HG03442 (cell line): Measurements from ENCODE around the gene CCDC51.

Experiments used
- ATAC-seq: cut with Tn5 transposase; IDR thresholded peaks from one replicate; pipeline ENCODE4 v1.9.1; 2021; ENCODE audit warnings: mild to moderate bottlenecking, moderate library complexity; ENCODE audit not compliant: unreplicated experiment

The CCDC51 gene

GRCh38 chr3:48435223-48435595, 4.7 kb downstream of the CCDC51 start:
- ATAC-seq: no peak

DNA sequence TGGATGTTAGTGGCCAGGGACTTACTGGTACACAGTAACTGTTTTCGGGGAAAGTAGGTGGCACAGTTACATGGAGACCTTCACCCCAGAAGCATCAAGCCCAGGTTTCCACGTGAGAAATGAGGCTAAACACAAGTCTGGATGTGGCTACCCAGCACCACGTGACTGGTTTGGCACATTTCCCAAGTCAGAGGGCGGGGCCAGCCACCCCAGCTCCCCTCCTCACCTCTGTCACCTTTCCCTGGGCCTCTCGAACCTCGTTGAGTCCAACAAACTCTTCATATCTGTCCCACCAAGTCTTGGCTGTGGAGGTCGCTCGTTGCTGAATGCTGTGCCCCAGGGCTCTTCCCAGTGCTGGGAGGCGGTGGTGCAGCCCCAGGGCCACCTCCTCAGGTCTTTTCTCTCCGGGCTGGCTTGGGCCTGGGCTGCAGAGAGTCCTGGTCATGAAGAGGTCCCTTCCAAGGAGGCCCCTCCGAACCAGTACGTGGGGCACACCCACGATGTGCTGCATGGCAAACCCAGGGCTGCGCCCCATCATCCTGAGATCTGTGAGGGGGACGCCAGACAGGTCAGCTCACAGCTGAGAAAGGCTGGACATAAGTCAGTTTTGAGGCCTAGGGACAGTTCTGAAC, 5.2 kb downstream of the CCDC51 start:
- ATAC-seq: no peak

DNA sequence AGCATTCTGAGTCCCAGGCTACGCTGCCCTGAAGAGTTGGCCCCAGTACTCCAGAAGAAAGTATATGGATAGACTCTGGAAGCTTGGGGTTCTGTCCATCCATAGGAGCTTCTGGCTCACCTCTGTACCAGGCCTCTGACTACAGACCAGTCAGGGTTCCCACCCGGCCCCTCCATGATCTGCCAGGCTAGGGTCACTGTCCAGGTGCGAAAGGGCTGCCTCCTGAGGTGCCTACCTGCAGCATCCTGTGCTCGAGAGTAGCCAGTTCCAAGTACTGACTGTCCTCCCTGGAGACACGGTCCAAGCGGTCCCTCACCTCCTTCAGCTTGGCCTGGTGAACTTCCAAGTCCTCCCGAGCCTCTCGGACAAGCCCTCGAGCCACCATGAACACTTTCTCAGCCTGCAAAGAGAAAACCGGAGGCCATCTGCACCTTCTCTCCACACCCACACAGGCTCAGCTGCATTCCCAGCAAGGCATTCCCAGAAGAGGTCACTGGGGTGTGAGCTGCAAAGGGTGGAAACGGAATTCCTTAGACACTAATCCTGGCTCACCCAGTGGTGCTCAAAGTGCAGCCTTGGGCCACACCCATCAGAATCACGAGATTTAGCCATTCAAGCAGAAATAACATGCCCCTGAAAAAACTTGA, 6.3 kb downstream of the CCDC51 start:
- ATAC-seq: no peak

DNA sequence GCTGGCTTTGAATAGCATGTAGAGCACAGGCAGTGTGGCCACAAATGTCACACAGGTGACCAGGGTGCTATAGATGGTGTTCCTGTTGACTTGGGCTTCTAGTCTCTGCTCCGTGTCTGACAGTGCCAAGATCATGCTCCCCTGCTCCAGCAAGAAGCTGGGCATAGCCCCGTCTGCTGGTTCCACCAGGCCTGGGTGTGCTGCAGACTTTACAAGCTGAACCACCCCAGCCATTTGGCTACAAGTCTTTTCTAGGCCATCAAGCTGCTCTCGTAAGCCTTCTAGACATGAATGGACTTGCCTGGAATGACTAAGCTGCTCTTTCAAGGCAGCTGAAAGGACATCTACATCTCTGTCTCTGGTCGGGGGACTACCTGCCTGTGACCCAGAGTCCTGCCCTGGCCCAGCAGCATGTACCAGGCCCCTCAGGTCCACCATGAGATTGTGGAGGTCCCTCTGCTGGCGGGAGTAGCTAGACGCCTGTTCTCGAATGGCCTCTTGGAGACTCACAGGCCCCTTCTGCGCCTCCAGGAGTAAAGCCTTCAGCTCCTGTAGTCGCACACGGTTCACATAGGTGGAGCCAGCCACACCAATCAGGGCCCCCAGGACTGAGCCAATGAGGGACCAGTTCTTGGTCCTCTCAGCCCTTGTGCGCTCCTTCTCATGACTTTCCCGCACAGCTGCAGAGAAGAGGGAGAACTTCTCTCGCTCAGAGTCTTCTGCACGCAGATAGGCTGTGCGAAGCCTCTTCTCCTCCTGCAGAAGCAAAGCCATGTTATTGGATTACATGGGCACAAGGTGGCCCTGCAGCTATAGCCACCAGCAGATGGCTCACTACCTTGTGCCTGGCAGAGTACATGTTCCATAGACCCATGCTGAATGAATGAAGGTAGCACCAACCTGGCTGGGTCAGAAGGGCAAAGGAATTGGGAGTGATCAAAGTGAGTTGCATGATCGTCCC, 7.2 kb downstream of the CCDC51 start:
- no peak for ATAC-seq

DNA sequence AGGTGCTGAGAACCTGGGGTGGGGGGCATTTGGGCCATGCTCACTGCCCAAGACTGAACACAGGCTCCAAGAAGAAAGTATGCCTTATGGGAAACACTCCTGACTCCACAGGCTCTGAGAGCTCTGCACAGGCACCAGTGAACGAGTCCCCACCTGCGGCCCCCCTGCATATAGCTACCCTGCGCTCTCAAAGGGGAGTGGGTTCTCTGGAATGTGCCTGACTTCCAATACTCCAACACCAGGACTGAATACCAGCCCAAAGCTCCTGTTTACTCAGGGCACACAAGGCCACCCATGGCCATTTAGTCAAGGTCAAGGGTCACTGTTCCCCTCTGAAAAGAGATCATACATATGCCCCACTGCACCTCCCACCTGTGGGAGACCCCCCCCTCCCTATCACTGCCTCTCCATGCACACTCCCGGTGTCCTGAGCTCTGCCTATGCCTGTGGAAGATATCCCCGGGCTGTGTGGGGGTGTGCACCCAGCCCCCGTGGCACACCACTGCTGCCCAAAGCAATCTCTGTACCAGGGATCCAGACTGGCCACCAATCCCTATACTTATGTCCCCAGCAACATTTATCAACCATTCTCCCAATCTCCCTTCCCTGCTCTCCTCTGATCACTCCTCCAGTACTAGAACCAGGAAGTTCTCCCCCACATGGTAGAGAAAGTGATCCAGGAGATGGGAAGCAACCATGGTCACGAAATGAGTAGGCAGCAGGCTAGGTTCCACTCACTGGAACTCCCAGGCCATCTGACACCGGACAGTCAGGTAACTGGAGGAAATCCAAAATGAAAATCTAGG, 8.5 kb downstream of the CCDC51 start:
- ATAC-seq: no peak

DNA sequence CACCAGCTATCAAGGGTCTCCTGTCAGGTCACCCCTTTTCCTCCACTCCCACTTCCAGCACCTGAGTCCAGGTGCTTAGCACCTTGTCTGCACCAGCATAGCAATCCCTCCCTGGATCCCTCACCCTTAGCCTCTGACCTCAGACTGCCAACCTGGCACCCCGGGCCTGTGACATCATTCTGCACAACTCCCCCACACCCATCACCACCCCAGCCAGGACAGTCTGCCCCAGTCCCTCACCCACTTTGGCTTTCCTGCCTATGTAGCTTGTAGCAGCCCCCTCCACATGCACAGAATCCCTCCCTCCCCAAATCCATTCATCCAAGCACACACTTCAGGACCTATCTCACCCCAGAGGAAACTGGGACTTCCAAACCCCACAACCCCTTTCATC, 9.2 kb downstream of the CCDC51 start:
- ATAC-seq: no peak

DNA sequence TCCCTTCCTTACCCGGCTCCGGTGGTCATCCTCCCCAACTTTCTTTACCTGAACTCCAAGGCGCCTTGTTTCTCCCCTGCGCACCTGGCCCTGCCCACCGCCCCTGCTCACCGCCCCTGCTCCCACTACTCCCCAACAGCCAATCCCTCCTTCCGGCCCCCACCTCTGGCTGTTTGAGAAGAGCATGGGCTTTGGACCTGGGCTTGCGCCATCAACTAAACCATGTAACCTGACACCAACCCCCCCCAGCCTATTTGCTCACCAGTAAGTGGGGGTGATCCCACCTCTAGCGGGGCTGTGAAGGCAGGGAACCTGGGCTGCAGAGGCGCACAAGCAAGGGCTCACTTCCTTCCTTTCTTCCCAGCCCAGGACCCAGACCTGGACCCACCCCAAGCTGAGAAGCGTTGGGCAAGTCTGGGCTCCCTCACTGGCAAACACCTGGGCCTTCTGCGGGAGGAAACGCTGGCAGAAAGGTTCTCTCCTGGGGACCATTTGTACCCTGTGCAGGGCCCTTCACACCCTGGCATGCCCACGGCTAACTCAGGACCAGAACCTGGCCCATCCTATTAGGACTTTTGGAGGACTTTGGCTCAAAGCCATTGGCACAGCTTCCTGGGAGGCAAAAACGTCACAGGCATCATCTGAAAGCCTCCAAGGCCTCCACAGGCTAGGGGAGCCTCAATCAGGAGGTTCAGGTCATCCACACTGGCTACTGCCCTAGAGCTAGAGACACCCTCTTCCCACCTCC, 9.8 kb downstream of the CCDC51 start, which contains the start of gene PLXNB1:
TSS of gene PLXNB1 (minus strand) at position 127 of the 748 bp plus-strand sequence. CDS start 5,475 bp downstream, outside the sequence.
- no peak for ATAC-seq

GRCh38 chr3:48429317-48429959, 10.5 kb downstream of the CCDC51 start:
- no peak for ATAC-seq

DNA sequence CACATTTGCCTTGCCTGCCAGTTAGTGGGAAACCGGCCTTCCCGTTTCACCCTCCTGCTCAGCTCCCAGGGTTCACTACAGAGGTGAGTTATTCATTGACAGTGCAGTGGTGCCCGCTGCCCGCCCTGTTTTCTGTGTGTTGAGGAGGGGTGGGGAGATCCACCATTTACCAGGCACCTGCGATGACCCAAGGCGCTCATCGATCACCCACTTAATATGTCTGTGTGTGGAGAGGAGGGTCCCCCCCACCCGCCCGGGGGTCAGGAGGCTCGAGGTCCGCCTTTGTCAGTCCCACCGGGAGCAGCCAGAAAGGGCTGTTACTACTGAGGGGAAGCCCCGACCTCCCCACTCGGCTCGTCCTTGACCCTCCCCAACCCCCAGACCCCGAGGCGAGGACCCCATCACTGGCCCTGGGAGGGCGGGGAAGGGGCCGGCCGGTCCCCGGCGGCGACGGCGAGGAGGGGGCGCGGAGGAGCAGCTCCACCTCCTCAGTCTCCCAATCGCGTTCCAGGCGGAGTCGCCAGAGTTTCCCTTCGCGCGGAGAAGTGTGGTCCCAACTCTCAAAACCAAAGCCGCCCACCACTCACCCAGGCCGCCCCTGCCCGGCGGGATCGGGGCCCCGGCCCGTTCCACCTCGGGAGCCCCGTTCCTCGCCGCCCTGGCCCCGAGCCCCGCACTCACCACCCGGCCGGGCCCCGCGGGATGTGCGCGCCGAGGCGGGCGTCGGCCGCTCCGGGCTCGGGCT, 11.2 kb downstream of the CCDC51 start:
- no peak for ATAC-seq

- no peak for ATAC-seq
Observed at GRCh38 chr3:48428088-48428571, 11.8 kb downstream of the CCDC51 start.

- no peak for ATAC-seq
Observed at GRCh38 chr3:48427630-48427962, 12.3 kb downstream of the CCDC51 start.

DNA sequence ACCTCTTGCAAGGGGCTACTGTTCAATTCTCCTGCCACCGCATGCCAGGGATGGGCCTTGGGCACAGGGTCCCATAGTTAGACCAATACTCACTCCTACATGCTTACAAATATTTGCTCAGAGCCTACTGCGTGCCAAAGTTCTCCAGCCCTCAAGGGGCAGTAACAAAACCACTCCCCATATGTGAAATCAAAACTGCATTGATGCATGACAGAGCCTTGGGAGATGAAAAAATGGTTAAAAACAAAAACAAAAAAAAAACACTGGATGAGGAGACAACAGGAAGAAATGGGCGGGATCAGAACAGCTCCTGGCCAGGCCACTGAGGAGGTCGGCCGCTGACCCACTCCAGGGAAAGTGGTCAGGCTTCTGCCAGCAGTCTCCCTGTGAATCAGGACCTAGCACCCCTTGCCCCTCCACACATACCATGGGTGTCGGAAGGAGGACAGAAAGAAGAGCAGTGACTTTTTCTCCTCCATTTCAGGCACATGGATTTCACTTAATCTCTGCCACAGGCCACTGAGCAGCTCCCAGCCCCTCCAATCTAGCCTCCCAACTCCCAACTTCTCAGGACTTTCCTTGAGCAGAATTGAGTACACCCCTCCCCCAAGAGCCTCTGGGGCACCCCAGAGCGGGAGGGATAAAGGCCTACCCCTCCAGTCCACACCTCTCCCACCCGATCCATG, 12.8 kb downstream of the CCDC51 start:
- no peak for ATAC-seq

GRCh38 chr3:48426401-48426909, 13.5 kb downstream of the CCDC51 start:
- ATAC-seq: no peak

DNA sequence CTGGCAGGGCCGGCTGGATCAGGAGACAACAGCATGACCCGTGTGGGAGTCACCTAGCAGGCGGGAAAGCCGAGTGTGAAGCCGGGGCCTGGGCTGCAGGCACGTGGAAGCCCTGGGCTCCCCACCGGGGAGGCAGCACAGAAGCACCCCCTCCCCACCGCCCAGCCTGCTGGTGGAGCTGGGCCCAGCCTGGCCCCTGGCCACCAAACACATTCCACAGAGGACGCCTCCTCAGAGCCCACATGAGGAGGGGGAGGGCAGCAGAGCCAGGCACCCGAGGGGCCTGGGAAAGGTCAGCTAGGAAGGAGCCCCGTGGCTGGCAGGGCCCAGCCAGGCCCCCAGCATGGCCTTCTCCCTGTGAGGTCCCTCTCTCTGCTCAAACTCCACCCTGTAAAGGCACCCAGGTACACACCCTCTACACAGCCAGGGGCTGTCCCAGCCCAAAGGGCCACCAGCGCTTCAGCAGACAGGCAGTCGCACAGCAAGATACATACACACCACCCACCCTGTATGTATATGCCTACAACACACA, 14.6 kb downstream of the CCDC51 start:
- no peak for ATAC-seq

- no peak for ATAC-seq
Observed at GRCh38 chr3:48423883-48424695, 15.8 kb downstream of the CCDC51 start.

DNA sequence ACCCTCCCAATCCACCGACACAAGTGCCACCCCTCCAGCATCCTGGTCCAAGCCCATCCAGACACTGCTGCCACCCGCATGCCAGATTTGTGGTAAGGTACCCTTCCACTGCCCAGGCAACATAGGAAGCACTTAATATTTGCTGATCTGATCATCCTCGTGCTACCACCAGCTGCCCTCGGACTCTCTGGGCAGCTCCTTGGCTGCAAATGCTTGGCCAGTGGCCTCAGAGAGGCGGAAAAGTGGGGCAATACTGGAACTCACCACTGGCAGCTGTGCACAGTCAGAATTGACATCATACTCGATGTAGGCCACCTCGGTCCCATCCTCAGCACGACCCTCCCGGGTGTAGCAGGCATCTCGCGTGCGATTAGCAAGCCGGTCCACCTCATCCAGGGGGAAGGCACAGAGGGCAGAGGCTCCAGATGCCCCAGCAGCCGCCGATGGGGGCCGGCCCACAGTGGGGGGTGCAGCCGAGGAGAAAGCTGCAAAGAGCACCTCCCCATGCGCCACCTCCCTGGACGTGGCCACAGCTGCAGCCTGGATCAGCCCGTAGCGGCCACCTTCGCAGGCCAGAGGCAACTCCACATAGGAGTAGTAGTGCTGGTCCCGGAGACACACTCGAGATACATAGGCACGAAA, 16.6 kb downstream of the CCDC51 start:
- ATAC-seq: no peak

- no peak for ATAC-seq
Observed at GRCh38 chr3:48422681-48423080, 17.2 kb downstream of the CCDC51 start.
